D721Med (cell line): ENCODE results near the gene CCPG1.

Source experiments
- DNase-seq: peaks from one replicate; pipeline ENCODE4 v3.0.0; 2011; ENCODE audit warnings: low spot score; ENCODE audit not compliant: insufficient read length
- FAIRE-seq: peaks from 2 replicates; lab custom pipeline; 2011; peaks lifted over from hg19 to GRCh38; lab: Jason Lieb, UNC
- CTCF ChIP-seq: IDR thresholded peaks from 2 replicates; pipeline ENCODE4 v1.5.1; 2012; ENCODE audit warnings: mild to moderate bottlenecking, control low read depth; ENCODE audit not compliant: insufficient read depth; ENCODE audit errors: missing control alignments

CCPG1 gene

DNA sequence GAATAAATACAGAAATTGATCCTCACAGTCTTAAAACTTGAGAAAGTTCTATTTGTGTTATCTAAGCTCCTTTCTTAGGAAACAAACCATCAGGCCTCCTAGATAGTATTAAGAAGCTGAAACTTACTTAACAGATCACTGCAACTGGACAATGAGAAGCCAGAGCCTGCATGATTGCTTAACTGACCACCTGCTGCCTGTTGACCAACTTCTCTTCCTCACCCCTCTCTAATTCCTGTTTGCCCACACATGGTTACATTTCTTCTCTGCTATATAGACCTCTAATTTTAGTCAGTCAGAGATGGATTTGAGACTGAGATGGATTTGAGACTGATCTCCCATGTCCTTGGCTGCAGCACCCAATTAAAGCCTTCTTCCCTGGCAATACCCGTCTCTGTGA lies 13.5 kb downstream of the CCPG1 start:
- FAIRE-seq = no peak
- no peak for TF ChIP-seq CTCF
- DNase-seq = no peak

GRCh38 chr15:55389264-55389607 lies 18.9 kb downstream of the CCPG1 start:
- FAIRE-seq (no peak), DNase-seq (no peak)
- TF ChIP-seq CTCF = no peak

- FAIRE-seq = no peak
- no peak for DNase-seq
- TF ChIP-seq CTCF = no peak
These were observed 21.1 kb downstream of the CCPG1 start for GRCh38 chr15:55387027-55387426.

- TF ChIP-seq CTCF = no peak
- no peak for FAIRE-seq
These were observed 24.5 kb downstream of the CCPG1 start for GRCh38 chr15:55383687-55384086.

DNA sequence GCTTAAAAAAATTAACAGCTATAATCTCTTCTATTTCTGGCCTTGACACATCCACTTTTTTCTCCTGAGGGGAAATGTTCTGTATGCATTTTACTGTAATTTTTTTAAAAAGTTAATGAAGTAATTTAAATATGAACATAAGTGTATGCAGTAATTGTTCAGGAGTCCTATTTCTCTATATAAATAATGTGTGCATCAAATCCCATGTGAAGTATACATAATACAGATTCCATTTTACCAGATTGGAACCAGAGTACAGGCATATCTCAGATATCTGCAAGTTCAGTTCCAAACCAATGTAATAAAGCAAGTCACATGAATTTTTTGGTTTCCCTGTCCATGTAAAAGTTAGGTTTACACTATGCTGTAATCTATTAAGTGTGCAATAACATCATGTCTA lies 26.6 kb downstream of the CCPG1 start:
- no peak for TF ChIP-seq CTCF
- DNase-seq (no peak), FAIRE-seq (no peak)

More at GRCh38 chr15:55383687-55384086, 24.5 kb downstream of the CCPG1 start:
- no peak for DNase-seq

DNA sequence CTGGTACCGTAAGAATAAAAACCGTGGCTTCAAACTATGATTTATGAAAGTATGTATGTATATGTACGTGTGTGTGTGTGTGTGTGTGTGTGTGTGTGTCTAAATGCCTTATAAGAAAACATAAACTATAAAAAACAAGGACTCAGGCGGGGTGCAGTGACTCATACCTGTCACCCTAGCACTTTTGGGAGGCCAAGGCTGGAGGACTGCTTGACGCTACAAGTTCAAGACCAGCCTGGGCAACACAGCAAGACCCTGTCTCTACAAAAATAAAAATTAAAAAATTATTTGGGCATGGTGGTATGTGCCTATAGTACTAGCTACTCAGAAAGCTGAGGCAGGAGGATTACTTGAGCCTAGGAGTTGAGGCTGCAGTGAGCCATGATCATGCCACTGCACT lies 29.1 kb downstream of the CCPG1 start:
- TF ChIP-seq CTCF = no peak
- FAIRE-seq = no peak
- DNase-seq = no peak

DNA sequence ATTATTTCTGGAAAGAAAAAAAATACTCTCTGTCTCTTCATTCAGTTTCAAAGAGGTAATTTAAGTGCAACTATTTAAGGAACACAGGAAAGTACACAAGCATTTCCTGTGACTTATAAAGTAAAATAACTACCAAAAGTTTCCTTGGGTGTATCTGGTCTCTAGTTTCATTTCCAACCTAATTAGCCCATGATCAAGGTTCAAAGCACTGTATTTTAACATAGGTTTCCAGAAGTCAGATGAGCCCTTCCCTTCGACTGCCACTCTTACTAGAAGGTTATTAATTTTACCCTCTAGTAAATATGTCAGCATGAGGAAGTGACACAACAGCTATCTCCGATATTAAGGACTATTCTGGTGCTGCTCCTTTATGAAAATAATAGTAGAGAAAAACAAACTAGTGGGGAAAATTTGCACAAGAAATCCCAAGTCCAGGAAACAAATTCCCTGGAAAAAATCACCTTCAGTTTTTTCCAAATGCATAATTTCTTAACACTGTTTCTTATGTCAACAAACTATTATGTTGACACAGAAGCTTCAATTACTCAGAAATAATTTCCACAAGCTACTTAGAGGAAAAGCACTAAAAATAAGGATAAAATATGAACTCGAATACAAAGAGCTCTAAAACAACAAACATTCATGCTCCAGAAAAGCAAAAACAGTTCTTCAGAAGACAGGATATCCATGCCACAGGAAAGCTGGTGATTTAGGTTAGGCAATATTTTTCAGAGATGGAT lies 35.3 kb downstream of the CCPG1 start:
- no peak for FAIRE-seq
- no peak for DNase-seq
- TF ChIP-seq CTCF = no peak
